H1 (cell line): Measurements from ENCODE around the gene GTSE1. TPM values are rescaled to one million over a fixed set of nuclear protein-coding genes. Genes with fewer than 3 reads are reported as not detected.

Source experiments
- CBX8 ChIP-seq: fragments of 300-800, 300-1000 bp; sonication (generic); IDR thresholded peaks from 2 replicates; pipeline ENCODE4 v1.7.1; 2016; ENCODE audit warnings: low read depth, low read length, borderline replicate concordance
- EGR1 ChIP-seq: IDR thresholded peaks from 2 replicates; pipeline ENCODE4 v1.6.1; 2011; ENCODE audit warnings: low read depth, low read length, borderline replicate concordance
- EZH2 ChIP-seq: fragments of 200-600 bp; sonication (generic); IDR thresholded peaks from 2 replicates; pipeline ENCODE4 v1.7.1; 2012; ENCODE audit warnings: low read depth, mild to moderate bottlenecking, moderate library complexity, low read length, inconsistent platforms; ENCODE audit not compliant: severe bottlenecking
- HDAC2 ChIP-seq, 2 experiments: fragments of 300-600 bp in 1 of 2; sonication (generic) in 1 of 2; IDR thresholded peaks; 2 replicates each; pipeline ENCODE4 v1.6.1; 2011 to 2012; ENCODE audit warnings: low read depth in 2 of 2, low read length in 2 of 2, mild to moderate bottlenecking in 2 of 2, moderate library complexity in 2 of 2, borderline replicate concordance in 1 of 2, inconsistent platforms in 1 of 2
- HDAC6 ChIP-seq: IDR thresholded peaks from one replicate; pipeline ENCODE4 v1.7.1; 2012; ENCODE audit warnings: low read depth, mild to moderate bottlenecking, inconsistent platforms, low read length, moderate library complexity
- NANOG ChIP-seq: IDR thresholded peaks from 2 replicates; pipeline ENCODE4 v1.6.1; 2011; ENCODE audit warnings: low read length, low read depth, mild to moderate bottlenecking, inconsistent platforms; ENCODE audit not compliant: insufficient read depth, poor library complexity, severe bottlenecking
- SIX5 ChIP-seq: IDR thresholded peaks from 2 replicates; pipeline ENCODE4 v1.6.1; 2011; ENCODE audit warnings: mild to moderate bottlenecking, low read depth, low read length
- polyA plus RNA-seq, 7 experiments: library from polyadenylated mRNA; depleted of rRNA in 3 of 7; stranded (reverse) in 5 of 7; unstranded in 2 of 7; fragments of >200 nt in 5 of 7; fragments of 200-250 nt in 2 of 7; gene quantifications; 1 replicate in 5 of 7; 2 replicates in 1 of 7; 4 replicates in 1 of 7; pipeline versions ENCODE4 v1.2.1 to v1.2.3, GENCODE V29; 2011 to 2013; ENCODE audit warnings: missing spikeins in 2 of 7, mixed read lengths in 2 of 7
- total RNA-seq: library from RNA; stranded (reverse); fragmentation: NEBNext Ultra II Directional; extraction: Animal tissue kit (Norgen Biotek cat#: 25700); gene quantifications from 2 replicates; pipeline ENCODE4 v1.2.1, GENCODE V29; 2021
- TF ChIP-seq, protein P1 (sequence below): IDR thresholded peaks from 2 replicates; pipeline ENCODE4 v1.6.1; 2012; ENCODE audit warnings: inconsistent platforms
- TF ChIP-seq, protein P2 (sequence below): IDR thresholded peaks from 2 replicates; pipeline ENCODE4 v1.6.1; 2011; ENCODE audit warnings: low read length, improper control_type of control experiment

GTSE1 gene
- total and polyA plus RNA-seq, 2 of the 8 experiments (the other 6 are each of a cell fraction or from before 2014, with no cell fraction given) = 17.5 to 38.6 TPM

DNA sequence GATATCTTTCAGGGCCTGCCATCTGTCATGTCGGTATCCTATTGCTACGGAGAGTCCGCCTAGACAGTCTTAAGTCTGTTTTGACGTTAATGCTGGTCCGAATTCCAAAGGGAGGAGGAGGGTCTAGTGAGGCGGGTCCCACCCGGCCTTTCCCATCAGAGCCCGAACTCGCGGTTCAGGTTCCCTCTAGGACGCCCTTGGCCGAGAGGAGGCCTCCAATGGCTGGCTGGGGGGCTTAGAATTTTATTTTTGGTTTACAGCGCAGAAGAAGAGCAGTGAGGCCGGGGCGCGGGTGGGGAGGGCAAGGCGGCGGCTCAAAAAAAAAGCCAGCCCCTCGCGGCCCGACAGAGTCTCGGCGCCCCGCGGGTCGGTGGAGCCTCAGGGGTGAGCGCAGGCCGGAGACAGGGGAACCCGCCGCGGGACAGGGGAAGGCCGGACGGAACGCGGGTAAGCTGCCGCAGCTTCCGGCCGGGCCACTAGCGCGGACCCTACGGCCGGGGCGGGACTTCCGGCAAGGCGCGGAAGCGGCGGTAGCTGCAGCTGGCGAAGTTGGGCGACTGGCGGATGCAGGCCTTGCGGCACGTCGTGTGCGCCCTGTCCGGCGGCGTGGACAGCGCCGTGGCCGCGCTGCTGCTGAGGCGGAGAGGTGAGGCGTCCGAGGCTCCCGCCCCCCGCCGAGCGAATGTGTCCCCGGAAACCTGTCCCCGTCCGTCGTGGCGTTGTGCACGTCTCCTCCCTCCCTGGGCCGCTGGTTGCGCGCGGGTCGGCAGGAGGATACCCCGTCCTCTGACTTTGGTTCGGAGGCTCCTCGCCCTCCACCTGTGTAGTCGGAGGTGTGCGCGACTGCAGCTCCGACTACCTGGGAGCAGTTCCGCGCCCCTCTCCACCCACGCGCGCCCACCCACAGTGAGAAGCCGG is 38.8 kb downstream of the GTSE1 start, which contains the start of gene TRMU (continued):
- TF ChIP-seq HDAC2 (IDR thresholded peaks at IDR 0.05; ENCODE audit: borderline replicate concordance in 1 of 2, low read depth in 2 of 2, low read length in 2 of 2) = 0 out of 4 replicates have a peak, but pooled peaks of 1 of the 2 experiments have one; percentile 90
- no peak for TF ChIP-seq EGR1
- no peak for TF ChIP-seq NANOG
- TF ChIP-seq, protein P1, sequence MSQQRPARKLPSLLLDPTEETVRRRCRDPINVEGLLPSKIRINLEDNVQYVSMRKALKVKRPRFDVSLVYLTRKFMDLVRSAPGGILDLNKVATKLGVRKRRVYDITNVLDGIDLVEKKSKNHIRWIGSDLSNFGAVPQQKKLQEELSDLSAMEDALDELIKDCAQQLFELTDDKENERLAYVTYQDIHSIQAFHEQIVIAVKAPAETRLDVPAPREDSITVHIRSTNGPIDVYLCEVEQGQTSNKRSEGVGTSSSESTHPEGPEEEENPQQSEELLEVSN = no peak
- TF ChIP-seq, protein P2, sequence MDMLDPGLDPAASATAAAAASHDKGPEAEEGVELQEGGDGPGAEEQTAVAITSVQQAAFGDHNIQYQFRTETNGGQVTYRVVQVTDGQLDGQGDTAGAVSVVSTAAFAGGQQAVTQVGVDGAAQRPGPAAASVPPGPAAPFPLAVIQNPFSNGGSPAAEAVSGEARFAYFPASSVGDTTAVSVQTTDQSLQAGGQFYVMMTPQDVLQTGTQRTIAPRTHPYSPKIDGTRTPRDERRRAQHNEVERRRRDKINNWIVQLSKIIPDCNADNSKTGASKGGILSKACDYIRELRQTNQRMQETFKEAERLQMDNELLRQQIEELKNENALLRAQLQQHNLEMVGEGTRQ = no peak
- no peak for TF ChIP-seq EZH2
- no peak for TF ChIP-seq HDAC6
- TF ChIP-seq CBX8 = no peak
- TF ChIP-seq SIX5 = 0 out of 2 replicates have a peak, but pooled peaks have one; percentile 15
